ENCODE data around the gene SDHB.

DNA sequence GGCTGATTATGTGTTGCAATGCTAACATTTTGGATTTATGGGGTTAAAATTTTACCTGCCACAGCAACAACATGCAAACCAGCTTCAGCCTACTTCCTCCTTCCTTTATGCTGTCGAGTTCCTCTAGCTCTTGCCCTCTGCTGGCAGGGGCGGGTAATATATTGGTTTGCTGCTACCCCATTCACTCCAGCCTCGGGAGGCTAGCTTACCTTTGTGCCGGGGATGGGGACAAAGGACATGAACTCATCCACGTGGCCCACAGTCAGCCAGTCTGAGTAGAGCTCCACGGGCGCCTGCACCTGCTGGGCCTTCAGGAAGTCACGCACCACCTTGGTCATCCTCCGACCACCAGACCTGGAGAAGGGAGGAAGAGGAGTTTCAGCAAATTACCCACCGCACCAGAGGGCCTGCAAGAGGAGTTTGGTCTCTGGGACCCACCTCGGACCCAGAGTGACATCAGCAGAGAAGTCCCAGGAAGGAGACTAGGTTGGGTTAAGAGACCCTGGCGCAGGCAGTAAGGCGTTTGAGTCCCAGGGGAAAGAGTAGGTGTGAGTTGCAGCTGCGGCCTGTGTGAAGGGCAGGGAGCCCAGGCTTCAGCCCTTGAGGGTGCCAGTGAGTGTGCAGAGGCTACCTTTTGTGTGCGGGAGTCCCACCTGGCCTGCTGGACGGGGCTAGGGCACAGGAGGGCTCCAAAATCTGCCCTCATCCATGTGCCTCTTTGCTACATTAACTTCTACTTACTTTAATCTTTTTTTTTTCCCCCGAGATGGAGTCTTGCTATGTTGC lies 21.8 kb upstream of the SDHB start:
- TF ChIP-seq RXRA (IDR thresholded peaks at IDR 0.05; ENCODE audit: borderline replicate concordance, low read depth) (no peak), CTCF (IDR thresholded peaks at IDR 0.05) (peak; percentile 45), EP300 (IDR thresholded peaks at IDR 0.05; ENCODE audit: borderline replicate concordance in 1 of 2, low read depth in 1 of 2, low read length in 1 of 2) (no peak), NFIC (IDR thresholded peaks at IDR 0.05; ENCODE audit: borderline replicate concordance) (no peak), YY1 (IDR thresholded peaks at IDR 0.05; ENCODE audit: low read depth) (no peak), SIN3A (IDR thresholded peaks at IDR 0.05; ENCODE audit: borderline replicate concordance, low read depth, low read length) (no peak), ELF1 (IDR thresholded peaks at IDR 0.05) (no peak), EZH2phosphoT487 (IDR thresholded peaks at IDR 0.05; ENCODE audit: borderline replicate concordance, low read depth) (no peak), CHD2 (IDR thresholded peaks at IDR 0.05; ENCODE audit: low read length, partially characterized antibody) (no peak)
- TF ChIP-seq, protein P1, sequence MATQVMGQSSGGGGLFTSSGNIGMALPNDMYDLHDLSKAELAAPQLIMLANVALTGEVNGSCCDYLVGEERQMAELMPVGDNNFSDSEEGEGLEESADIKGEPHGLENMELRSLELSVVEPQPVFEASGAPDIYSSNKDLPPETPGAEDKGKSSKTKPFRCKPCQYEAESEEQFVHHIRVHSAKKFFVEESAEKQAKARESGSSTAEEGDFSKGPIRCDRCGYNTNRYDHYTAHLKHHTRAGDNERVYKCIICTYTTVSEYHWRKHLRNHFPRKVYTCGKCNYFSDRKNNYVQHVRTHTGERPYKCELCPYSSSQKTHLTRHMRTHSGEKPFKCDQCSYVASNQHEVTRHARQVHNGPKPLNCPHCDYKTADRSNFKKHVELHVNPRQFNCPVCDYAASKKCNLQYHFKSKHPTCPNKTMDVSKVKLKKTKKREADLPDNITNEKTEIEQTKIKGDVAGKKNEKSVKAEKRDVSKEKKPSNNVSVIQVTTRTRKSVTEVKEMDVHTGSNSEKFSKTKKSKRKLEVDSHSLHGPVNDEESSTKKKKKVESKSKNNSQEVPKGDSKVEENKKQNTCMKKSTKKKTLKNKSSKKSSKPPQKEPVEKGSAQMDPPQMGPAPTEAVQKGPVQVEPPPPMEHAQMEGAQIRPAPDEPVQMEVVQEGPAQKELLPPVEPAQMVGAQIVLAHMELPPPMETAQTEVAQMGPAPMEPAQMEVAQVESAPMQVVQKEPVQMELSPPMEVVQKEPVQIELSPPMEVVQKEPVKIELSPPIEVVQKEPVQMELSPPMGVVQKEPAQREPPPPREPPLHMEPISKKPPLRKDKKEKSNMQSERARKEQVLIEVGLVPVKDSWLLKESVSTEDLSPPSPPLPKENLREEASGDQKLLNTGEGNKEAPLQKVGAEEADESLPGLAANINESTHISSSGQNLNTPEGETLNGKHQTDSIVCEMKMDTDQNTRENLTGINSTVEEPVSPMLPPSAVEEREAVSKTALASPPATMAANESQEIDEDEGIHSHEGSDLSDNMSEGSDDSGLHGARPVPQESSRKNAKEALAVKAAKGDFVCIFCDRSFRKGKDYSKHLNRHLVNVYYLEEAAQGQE (IDR thresholded peaks at IDR 0.05; ENCODE audit: low read depth, low read length), result no peak
- TF ChIP-seq, protein P2, sequence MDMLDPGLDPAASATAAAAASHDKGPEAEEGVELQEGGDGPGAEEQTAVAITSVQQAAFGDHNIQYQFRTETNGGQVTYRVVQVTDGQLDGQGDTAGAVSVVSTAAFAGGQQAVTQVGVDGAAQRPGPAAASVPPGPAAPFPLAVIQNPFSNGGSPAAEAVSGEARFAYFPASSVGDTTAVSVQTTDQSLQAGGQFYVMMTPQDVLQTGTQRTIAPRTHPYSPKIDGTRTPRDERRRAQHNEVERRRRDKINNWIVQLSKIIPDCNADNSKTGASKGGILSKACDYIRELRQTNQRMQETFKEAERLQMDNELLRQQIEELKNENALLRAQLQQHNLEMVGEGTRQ (IDR thresholded peaks at IDR 0.05; ENCODE audit: borderline replicate concordance, low read depth, low read length), result no peak
